GM12878 (cell line): ENCODE data around the gene MGMT. TPM values are rescaled to one million over a fixed set of nuclear protein-coding genes. Genes with fewer than 3 reads are reported as not detected.

Experiments
- ATAC-seq: fragments of 200-7000 bp; cut with Tn5 transposase; 3 replicates; pipeline ENCODE4 v1.9.1; 2020; ENCODE audit warnings: mild to moderate bottlenecking, moderate library complexity
- BruUV-seq: library from RNA; stranded (reverse); fragments of 400-500 nt; replicated peaks from 2 replicates; lab custom pipeline; 2021; lab: Mats Ljungman, UMichigan
- CTCF ChIA-PET: fragments of 300-600 bp; sonication (Branson Sonifier 250); formaldehyde crosslinking; extraction: SDS; loops from one replicate; lab custom pipeline; 2021; ENCODE audit warnings: inconsistent platforms; lab: Yijun Ruan, JAX
- POLR2A ChIA-PET: fragments of 350-600 bp; formaldehyde crosslinking; extraction: SDS; loops from one replicate; lab custom pipeline; 2021; ENCODE audit warnings: inconsistent platforms; lab: Charles Lee
- RAD21 ChIA-PET: fragments of 300-600 bp; sonication (Branson Sonifier 250); formaldehyde crosslinking; loops from one replicate; lab custom pipeline; 2023; ENCODE audit warnings: antibody characterized with exemption; ENCODE audit not compliant: unreplicated experiment; lab: Charles Lee
- SMC1A ChIA-PET: fragments of 300-600 bp; sonication (Branson Sonifier 250); formaldehyde crosslinking; loops from one replicate; lab custom pipeline; 2023; ENCODE audit not compliant: unreplicated experiment, uncharacterized antibody; lab: Charles Lee
- DNase-seq: peaks from one replicate; pipeline ENCODE4 v3.0.0-alpha.2; 2011; ENCODE audit warnings: low read depth, low spot score
- FAIRE-seq: peaks from 3 replicates; lab custom pipeline; 2011; peaks lifted over from hg19 to GRCh38; lab: Jason Lieb, UNC
- H2AFZ ChIP-seq: 2 replicates; pipeline ENCODE4 v1.6.0; 2011; ENCODE audit warnings: low read depth, low read length, control low read depth; ENCODE audit not compliant: control insufficient read depth
- H3K27ac ChIP-seq: 2 replicates; pipeline ENCODE4 v1.5.1; 2011; ENCODE audit warnings: control low read depth; ENCODE audit not compliant: control insufficient read depth, insufficient read depth
- H3K27me3 ChIP-seq, 2 experiments: replicated peaks in 1 of 2; 2 replicates each; pipeline versions ENCODE4 v1.6.0 to v1.6.1; 2011; ENCODE audit warnings: low read length in 1 of 2; ENCODE audit not compliant: control insufficient read depth in 2 of 2, insufficient read depth in 2 of 2
- H3K36me3 ChIP-seq, 2 experiments: 2 replicates each; pipeline ENCODE4 v1.5.1; 2011; ENCODE audit warnings: low read length in 1 of 2; ENCODE audit not compliant: control insufficient read depth in 2 of 2, insufficient read depth in 2 of 2
- H3K4me1 ChIP-seq: 2 replicates; pipeline ENCODE4 v1.6.1; 2011; ENCODE audit warnings: mild to moderate bottlenecking, low read length, moderate library complexity, mixed read lengths; ENCODE audit not compliant: control insufficient read depth, insufficient read depth
- H3K4me2 ChIP-seq: 2 replicates; pipeline ENCODE4 v1.6.0; 2011; ENCODE audit warnings: control low read depth; ENCODE audit not compliant: control insufficient read depth, insufficient read depth
- H3K4me3 ChIP-seq: fragments of 200-600 bp; sonication (generic); 2 replicates; pipeline ENCODE4 v1.5.1; 2016
- H3K79me2 ChIP-seq: 2 replicates; pipeline ENCODE4 v1.6.0; 2011; ENCODE audit warnings: low read length; ENCODE audit not compliant: control insufficient read depth, insufficient read depth
- H3K9ac ChIP-seq: 2 replicates; pipeline ENCODE4 v1.8.0; 2011; ENCODE audit warnings: low read length, control low read depth, mixed read lengths; ENCODE audit not compliant: control insufficient read depth, insufficient read depth
- H3K9me3 ChIP-seq: replicated peaks from 3 replicates; pipeline ENCODE4 v1.5.1; 2011; ENCODE audit warnings: mild to moderate bottlenecking, low read length; ENCODE audit not compliant: control insufficient read depth, insufficient read depth
- H4K20me1 ChIP-seq: 2 replicates; pipeline ENCODE4 v1.6.0; 2011; ENCODE audit not compliant: control insufficient read depth, insufficient read depth
- HDAC6 ChIP-seq: fragments of 200-600 bp; sonication (generic); IDR thresholded peaks from one replicate; pipeline ENCODE4 v1.8.0; 2017; ENCODE audit warnings: antibody characterized with exemption; ENCODE audit not compliant: unreplicated experiment
- NRF1 ChIP-seq: conservative IDR thresholded peaks from 2 replicates; pipeline ENCODE4 v1.6.1; 2011; ENCODE audit warnings: mild to moderate bottlenecking, low read depth, low read length, improper control_type of control experiment
- PAX5 ChIP-seq: IDR thresholded peaks from 2 replicates; pipeline ENCODE4 v1.6.1; 2011; ENCODE audit warnings: low read depth, low read length, borderline replicate concordance
- WGBS: methylation state at CpG from one replicate; pipeline ENCODE4 v1.1.6; 2016; ENCODE audit warnings: low lambda C conversion rate; ENCODE audit not compliant: insufficient replicate concordance, insufficient coverage; ENCODE audit errors: missing lambda C conversion rate; 5-methylcytosine and 5-hydroxymethylcytosine counted together
- in situ Hi-C: fragments of 300-500 bp; cut with MboI; formaldehyde crosslinking; loops from 9 replicates; pipeline ENCODE4 v1.14.3; 2018; ENCODE audit warnings: mixed read lengths
- intact Hi-C: fragments of 100-400 bp; cut with micrococcal nuclease; formaldehyde crosslinking; loops from one replicate; pipeline ENCODE4 v1.14.2; 2022; ENCODE audit not compliant: unreplicated experiment
- polyA plus RNA-seq, 11 experiments: library from polyadenylated mRNA; depleted of rRNA in 4 of 11; unstranded in 6 of 11; stranded (reverse) in 5 of 11; fragments of >200 nt; fragmentation: Nextera tagmentation in 4 of 11; fragmentation: Illumina TruSeq in 1 of 11; extraction: Ambion mirVana in 4 of 11; extraction: Trizol in 1 of 11; gene quantifications; 1 replicate in 1 of 11; 2 replicates in 10 of 11; pipeline versions ENCODE4 v1.2.1 to v1.2.3, GENCODE V29; 2011 to 2016; ENCODE audit warnings: inconsistent platforms in 2 of 11, missing spikeins in 2 of 11, low read depth in 1 of 11
- total RNA-seq, 4 experiments: library from RNA; depleted of rRNA in 3 of 4; stranded (reverse); fragments of >200 nt in 3 of 4; fragmentation: Illumina TruSeq in 1 of 4; extraction: Trizol in 1 of 4; gene quantifications; 2 replicates each; pipeline versions ENCODE4 v1.2.1 to v1.2.3, GENCODE V29; 2013 to 2021
- TF ChIP-seq, protein P1 (sequence below): IDR thresholded peaks from 2 replicates; pipeline ENCODE4 v1.6.1; 2012; ENCODE audit warnings: low read length, inconsistent platforms
- TF ChIP-seq, protein P2 (sequence below): fragments of 450-650 bp; IDR thresholded peaks from 2 replicates; pipeline ENCODE4 v1.6.1; 2017; ENCODE audit warnings: borderline replicate concordance

The MGMT gene
- total and polyA plus RNA-seq, 10 of the 15 experiments (the other 5 are each of a cell fraction or from before 2014, with no cell fraction given), result 0.16 to 24.2 (median 13.3) TPM

DNA sequence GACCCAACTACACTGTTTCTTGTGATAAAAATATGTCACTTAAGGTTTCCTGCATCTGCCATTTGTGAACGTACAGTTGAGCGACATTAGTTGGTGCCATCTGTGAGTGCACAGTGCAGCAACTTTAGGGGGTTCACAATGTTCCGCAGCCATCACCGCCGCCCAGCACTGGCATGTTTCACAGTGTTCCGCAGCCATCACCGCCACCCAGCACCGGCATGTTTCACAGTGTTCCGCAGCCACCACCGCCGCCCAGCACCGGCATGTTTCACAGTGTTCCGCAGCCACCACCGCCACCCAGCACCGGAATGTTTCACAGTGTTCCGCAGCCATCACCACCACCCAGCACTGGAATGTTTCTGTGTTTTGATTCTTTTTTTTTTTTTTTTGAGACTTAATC lies 83.0 kb downstream of the MGMT start:
- ChIA-PET POLR2A (no interaction called here), SMC1A (no interaction called here), RAD21 (no interaction called here), CTCF (no interaction called here)
- WGBS, result 92% methylated on average over 16 of the region's 16 CpGs
- Histone ChIP-seq H4K20me1 (no peaks in the 10 kb centered on the region), H3K27me3 (no peaks in the 10 kb centered on the region), H3K4me3 (no peak overlapping the region), H3K9me3 (no peaks in the 10 kb centered on the region), H2AFZ (no peak overlapping the region), H3K27ac (no peak overlapping the region), H3K4me2 (no peak overlapping the region), H3K36me3 (no peaks in the 10 kb centered on the region), H3K9ac (no peak overlapping the region), H3K4me1 (peaks cover 9% of the 10 kb centered on the region), H3K79me2 (no peaks in the 10 kb centered on the region)
- ATAC-seq, result no peak
- FAIRE-seq, result no peak
- intact Hi-C loops (no loop called here), in situ Hi-C loops (no loop called here)
- no peak for TF ChIP-seq PAX5
- TF ChIP-seq HDAC6, result no peak
- TF ChIP-seq, protein P1, sequence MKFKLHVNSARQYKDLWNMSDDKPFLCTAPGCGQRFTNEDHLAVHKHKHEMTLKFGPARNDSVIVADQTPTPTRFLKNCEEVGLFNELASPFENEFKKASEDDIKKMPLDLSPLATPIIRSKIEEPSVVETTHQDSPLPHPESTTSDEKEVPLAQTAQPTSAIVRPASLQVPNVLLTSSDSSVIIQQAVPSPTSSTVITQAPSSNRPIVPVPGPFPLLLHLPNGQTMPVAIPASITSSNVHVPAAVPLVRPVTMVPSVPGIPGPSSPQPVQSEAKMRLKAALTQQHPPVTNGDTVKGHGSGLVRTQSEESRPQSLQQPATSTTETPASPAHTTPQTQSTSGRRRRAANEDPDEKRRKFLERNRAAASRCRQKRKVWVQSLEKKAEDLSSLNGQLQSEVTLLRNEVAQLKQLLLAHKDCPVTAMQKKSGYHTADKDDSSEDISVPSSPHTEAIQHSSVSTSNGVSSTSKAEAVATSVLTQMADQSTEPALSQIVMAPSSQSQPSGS, result no peak
- TF ChIP-seq, protein P2, sequence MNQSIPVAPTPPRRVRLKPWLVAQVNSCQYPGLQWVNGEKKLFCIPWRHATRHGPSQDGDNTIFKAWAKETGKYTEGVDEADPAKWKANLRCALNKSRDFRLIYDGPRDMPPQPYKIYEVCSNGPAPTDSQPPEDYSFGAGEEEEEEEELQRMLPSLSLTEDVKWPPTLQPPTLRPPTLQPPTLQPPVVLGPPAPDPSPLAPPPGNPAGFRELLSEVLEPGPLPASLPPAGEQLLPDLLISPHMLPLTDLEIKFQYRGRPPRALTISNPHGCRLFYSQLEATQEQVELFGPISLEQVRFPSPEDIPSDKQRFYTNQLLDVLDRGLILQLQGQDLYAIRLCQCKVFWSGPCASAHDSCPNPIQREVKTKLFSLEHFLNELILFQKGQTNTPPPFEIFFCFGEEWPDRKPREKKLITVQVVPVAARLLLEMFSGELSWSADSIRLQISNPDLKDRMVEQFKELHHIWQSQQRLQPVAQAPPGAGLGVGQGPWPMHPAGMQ, result no peak
- TF ChIP-seq NRF1, result no peak
- DNase-seq, result no peak
- BruUV-seq, result no TSS peak
